GM18520 (cell line): Measurements from ENCODE around the gene RBM23.
"Not testable (repeated sequence)": the region's sequence is repeated elsewhere in the genome, so short reads cannot be mapped to it uniquely, and the experiment has no call there.

Source experiments
- ATAC-seq: cut with Tn5 transposase; IDR thresholded peaks from one replicate; pipeline ENCODE4 v1.9.1; 2021; ENCODE audit not compliant: unreplicated experiment

RBM23 gene

DNA sequence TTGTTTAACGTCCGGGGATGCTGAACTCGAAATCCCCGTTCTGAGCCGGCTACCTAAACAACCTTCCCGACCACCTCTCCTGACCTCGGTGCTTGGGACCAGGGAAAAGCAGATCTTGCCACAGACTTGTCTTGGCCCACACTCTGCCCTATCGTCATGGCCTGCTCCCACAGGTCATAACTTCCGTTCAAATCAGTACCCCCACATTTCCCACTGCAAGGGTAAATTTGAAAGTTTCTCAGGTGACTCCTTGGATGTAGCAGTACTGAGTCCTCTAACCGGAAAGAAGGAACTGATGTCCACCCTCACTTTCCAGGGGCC, 612 bp upstream of the RBM23 start:
- ATAC-seq: no peak

DNA sequence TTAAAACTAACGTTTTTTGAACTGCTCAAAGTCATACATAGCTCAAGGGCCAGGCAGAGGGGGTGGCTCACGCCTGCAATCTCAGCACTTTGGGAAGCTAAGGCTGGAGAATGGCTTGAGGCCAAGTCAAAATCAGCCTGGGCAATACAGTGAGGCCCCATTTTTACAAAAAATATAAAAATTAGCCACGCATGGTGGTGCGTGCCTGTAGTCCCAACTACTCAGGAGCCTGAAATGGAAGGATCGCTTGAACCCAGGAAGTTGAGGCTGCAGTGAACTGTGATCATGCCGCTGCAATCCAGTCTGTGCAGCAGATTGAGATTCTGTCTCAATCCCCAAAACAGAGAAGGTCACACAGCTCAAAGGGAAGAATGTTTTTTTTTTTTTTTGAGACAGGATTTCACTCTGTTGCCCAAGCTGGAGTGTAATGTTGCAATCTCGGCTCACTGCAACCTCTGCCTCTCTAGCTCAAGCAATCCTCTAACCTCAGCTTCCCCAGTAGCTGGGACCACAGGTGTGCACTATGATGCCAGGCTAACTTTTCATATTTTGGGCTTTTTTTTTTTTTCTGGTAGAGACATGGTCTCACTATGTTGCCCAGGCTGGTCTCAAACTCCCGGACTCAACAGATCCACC, 2.9 kb downstream of the RBM23 start:
- ATAC-seq: no peak

DNA sequence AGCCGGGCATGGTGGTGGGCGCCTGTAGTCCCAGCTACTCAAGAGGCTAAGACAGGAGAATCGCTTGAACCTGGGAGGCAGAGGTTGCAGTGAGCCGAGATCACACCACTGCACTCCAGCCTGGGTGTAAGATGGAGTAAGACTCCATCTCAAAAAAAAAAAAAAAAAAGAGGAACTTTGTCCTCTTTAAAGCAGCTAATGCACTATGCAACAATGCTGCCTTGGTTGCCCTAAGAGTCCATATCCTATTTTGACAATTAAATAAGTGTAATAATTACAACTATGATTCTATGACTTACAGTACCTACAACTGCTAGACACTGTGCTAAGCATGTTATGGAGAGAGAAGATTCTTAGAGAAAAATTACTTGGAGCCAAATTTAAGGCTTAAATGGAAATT, 4.1 kb downstream of the RBM23 start:
- ATAC-seq: not testable (repeated sequence)

DNA sequence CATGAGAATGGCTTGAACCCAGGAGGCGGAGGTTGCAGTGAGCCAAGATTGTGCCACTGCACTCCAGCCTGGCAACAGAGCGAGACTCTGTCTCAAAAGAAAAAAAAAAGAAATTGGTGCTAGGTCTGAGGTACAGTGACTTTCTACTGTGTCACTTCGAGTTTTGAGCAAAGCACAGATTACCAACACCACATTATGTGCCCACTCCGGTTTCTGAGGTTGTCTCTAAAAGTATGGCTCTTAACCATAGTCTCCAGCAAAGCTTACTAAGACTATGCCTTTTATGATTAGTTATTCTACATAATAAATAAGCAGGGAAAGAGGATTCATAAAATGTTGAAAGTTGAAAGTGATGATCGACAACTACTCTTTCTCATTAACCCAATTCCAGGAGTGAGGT, 8.0 kb downstream of the RBM23 start:
- ATAC-seq: no peak

DNA sequence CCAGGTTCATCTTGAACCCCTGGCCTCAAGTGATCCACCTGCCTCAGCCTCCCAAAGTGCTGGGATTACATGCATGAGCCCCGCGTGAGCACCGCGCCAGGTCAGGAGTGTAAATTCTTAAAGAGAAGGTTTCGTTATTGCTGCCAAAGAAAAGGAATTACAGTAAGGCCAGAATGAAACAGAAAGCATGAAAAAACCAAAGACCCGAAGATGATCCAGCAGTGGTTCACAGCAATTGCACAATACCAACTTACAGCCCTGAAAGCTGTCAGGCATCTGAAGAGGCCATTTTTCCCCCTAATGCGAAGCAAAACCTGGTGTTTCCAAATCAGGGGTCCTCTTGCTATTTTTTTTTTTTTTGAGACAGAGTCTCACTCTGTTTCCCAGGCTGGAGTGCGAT, 10.3 kb downstream of the RBM23 start:
- ATAC-seq: no peak

DNA sequence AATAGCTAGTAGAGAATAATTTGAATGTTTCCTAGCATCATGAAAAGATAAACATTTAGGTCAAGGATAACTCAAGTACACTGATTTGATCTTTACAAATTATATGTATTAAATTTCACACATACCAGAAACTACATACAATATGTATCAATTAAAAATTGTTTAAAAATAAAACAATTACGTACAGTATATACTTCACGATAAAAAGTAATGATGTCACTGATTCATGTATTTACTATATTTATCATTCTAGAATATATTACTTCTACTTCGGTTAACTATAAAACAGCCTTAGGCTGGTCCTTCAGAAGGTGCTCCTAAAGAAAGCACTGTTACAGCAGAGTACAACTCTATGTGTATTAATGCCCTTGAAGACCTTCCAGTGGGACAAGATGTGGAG, 11.5 kb downstream of the RBM23 start:
- ATAC-seq: no peak

DNA sequence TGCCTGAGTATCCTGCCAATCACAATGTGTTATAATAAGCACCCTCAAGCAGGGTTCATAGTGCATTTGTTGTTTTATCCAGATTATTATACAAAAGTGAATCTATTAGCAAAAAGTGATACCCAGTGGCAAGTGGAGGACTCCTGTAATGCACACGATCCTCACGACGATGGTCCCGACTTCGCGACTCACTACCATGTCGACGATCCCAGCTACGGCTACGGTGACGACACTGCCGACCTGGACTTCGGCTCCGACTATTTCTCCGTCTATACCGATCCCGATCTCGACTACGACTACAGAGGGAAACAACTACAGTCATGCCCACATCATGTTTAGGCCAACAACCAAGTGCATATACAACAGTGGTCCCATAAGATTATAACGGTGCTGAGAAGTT, 12.9 kb downstream of the RBM23 start:
- no peak for ATAC-seq

DNA sequence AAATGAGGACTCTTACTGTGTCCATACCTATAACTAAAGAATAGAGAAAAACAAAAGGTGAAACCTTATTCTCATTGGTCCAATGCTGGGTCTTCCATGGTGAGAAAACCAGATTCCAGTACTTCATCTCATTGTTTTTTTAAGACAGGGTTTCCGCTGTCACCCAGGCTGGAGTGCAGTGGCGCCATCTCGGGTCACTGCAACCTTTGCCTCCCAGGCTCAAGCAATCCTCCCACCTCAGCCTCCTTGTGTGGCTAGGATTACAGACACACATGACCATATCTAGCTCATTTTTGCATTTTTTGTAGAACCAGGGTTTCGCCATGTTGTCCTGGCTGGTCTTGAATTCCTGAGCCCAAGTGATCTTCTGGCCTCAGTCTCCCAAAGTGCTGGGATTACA, 13.3 kb downstream of the RBM23 start:
- no peak for ATAC-seq

DNA sequence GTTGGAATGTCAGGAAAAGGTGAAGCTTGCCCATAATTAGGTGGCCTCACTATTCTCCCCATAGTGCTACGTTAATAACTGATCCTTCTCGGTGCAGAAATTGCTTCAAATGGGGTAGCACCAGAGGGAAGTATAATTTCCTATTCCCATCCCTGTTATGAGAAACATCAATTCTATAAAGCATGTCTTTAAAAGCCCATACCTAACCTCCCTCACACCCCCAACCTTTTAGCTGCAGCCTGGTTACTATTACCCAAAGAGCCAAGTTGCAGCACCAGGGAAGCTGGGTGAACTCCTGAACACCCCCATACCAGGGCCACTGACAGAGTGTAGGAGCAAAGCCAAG, 15.2 kb downstream of the RBM23 start:
- ATAC-seq: no peak

DNA sequence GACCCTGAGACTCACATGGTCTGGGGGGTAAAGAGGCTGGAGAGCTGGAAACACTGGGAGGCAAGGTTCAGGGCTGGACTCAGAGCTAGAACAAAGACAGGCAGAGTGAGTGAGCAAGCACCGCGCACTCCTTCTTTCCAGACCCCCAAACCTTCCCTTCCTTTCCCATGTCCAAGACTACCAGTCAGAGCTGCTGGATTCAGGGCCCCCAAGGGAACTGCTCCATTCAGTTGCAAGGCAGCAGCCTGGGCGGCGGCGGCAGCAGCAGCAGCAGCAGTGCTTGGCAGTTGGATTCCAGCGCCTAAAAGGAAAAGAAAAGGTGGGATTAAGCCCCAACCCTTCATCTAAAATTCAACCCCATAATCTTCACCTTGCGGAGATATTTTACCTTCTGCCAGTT, 17.1 kb downstream of the RBM23 start:
- ATAC-seq: no peak

DNA sequence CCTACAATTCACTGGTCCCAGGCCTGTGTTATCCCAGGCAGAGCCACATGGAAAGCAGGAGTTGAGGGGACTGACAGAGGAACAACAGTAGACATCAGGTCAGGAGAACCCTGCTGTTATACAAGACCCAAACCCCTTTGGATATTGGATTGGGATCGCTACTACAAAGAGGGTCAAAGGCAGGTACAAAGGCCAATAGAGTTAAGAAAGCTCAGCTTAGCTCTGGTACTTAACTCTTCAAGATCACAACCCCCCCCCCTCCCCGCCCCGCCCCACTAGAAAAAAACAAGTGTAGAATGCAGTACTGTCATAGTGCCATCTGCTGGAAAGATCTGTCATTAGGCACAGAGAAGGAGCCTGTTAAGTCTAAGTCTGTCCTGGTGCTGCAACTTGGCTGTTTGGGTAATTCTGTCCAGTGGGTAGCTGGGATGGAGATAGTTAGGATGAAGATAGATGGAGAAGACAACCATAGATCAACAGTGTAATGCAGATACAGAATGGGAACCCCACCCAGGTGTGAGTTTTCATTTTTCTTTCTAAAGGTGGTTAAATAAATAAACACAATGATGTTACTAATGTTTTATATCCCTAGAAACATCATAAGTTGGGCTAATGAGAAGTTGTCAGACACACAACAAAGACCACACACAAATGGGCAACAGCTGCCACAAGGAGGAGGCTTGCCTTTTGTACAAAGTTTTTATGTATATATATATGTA, 18.7 kb downstream of the RBM23 start:
- ATAC-seq: peak; percentile 43

DNA sequence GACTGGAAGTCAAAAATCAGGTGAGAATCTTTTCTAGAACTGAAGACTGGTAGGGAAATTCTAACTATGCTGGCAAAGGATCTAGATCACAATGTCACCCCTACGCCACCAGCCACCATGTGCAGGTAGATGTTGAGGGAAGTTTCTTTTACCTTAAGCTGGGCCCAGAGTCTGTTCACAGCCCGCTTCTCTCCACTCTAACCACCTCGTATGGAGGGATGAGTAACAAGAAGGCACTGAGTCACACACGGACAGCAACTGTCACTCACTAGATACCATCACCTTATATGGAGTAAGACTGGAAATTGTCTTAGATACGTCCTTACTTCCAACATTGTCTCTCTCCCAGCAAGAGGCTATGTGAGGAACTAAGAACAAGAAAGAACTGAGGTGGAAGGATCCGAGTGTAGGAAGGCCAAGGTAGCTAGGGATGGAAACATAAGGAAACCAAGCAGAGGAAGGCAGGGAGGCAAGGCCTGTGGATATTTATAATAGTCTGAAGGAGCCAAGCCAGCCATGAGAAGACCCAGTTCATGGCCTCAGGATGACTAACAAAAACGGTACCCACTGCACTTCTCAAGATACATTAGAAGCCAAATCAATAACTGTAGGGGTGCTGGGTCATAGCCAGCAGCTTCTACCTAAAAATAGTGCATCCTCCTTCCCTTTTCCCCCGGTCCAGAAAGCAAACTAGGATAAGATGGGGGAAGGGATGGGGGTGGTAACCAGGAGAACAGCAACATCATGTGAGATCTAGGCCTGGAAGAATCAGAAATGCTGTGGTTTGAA, 20.5 kb downstream of the RBM23 start:
- ATAC-seq: no peak

DNA sequence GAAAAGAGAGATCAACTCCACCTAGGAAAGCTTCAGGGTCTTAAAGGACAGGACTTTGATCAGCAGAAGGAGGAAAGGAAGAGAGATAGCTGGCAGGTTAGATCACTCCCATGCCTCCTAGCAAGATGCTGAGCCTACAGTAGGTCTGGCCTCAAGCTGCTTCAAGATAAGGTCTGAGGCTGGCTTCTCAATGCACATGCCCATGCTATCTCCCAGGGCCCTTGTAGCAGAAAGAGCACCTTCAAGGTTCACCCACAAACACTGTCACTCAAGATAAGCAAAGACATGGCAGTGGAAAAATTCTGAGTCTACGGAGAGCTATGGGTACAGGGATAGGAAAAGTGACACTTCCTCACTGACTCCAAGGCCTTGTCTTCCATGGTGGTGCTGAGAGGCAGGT, 21.6 kb downstream of the RBM23 start:
- ATAC-seq: no peak

DNA sequence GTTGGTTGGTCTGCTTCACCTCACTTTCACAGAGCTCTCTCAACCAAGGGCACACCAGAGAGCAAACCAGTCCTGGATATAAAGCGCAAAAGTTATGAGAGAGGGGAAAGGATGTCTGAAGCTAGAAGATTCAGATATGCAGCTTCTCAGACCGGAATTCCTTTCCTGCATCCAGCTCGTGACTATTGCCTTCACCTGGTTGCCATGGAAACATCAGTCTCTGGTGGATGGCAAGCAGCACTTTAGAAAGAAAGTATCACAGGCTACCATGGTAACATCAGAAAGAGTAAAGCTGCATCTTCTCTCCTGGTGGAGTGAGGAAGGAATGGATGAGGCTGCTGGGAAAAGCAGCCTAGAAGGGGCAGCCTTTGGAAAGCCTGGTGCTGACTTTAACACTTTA, 22.2 kb downstream of the RBM23 start:
- ATAC-seq: no peak

DNA sequence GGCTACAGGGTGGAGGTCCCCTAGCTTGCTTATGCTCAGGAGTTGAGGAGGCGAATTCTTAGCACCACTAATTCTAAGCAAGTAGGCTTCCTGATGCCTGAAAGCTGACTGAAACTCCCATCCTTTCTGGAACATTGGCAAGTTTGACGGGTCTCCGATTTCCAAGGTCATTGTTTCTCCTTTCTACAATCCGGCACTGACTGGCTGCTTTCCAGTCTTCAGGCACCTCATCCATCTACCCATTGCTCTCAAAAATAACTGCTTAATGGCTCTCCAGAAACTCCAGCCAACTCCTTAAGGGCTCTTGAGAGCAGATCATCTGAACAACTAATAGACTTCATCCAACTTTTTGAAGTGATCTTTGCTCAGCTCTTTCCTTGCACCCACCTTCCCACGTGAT, 22.6 kb downstream of the RBM23 start:
- ATAC-seq: no peak

DNA sequence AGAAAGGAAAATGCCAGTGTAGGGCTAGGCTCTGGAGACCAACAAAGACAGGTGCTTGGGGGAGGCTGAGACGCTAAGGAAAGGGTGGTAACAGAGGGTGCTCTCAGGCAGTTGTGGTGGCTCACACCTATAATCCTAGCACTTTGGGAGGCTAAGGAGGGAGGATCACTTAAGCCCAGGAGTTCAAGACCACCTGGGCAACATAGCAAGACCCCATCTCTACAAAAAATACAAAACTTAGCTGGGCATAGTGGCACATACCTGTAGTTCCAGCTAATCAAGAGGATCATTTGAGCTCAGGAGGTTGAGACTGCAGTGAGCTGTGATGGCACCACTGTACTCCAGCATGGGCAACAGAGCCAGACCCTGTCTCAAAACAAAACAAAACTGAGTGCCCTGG, 23.5 kb downstream of the RBM23 start:
- no peak for ATAC-seq

DNA sequence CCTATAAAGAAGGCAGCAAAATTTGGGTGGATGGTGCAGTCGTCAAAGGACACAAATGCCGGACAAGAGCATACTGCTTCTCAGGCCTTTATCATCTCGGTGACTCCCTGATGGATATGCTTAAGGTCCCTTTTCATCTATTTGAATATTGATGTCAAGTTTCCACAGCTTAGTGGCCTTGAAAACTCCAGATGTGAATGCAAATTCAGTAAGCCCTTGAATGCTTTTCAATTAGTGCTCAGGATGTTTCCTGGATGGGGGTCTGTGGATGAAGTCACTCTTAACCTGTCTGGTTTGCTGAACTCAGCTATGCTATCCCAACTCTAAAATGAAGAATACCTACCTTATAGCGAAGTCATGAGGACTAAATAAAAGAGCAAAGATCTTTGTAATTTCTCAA, 25.2 kb downstream of the RBM23 start:
- ATAC-seq: no peak

DNA sequence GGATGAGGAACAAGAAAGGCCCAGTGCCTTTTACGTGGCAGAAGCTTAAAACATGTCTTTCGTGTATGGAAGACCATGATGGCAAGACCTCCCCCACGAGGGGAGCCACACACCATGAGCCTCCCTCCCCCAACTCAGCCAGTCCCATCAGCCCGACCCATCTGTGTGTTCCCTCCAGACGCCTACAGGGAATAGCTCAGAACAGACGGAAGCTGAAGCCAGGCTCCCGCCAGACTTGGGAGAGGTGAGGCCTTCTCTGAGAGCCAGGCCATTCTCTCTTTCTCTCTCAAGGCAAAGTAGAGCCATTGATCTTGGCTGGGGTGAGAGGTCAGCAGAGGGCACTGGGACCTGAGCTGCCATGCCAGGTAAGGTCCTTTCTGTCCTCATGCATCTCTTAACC, 26.5 kb downstream of the RBM23 start:
- no peak for ATAC-seq

DNA sequence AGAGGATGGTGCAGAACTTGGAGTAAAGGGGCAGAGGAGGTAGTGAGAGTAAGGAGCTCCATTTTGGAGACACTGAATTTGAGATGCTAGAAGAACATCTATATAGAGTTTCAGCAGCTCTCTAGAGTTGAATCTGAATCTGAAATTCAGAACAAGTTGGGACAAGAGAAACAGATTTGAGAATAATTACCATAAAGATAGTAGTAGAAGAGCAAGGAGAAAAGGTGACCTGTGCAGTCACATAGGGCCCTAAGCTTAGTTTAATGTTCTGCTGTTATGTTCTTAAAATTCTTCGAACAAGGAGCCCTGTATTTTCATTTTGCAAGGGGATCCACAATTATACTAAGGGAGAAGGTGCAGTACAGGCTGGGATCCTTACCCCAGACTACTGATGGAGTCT, 28.5 kb downstream of the RBM23 start:
- no peak for ATAC-seq

DNA sequence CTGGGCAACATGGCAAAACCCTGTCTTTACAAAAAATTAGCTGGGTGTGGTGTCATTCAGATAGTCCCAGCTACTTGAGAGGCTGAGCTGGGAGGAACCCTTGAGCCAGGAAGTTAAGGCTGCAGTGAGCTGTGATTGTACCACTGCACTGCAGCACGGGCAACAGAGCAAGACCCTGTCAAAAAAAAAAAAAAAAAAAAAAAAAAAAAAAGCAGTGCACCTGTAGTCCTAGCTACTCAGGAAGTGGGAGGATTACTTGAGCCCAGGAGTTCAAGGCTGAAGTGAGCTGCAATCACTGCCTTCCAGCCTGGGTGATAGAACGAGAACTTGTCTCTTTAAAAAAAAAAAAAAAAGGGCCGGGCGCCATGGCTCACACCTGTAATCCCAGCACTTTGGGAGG, 30.3 kb downstream of the RBM23 start:
- ATAC-seq: no peak

DNA sequence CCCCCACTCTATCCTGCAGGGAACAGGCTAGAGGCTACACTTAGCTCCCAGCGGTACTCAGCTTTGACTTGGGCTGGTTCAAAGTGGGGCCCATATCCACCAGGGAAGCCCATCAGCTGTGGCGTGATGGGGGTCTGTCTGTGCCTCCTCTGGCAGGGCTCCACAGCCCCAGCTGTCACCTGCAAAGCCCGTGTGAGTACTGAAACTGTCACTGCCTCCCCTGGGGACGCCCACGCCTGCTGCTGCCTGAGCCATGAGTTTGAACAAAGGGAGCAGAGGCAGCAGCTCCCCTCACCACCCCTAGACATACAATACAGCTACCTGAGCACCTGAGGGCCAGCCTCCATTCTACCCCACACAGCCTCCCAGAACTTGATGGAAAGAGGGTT, 31.0 kb downstream of the RBM23 start:
- ATAC-seq: peak; percentile 30

DNA sequence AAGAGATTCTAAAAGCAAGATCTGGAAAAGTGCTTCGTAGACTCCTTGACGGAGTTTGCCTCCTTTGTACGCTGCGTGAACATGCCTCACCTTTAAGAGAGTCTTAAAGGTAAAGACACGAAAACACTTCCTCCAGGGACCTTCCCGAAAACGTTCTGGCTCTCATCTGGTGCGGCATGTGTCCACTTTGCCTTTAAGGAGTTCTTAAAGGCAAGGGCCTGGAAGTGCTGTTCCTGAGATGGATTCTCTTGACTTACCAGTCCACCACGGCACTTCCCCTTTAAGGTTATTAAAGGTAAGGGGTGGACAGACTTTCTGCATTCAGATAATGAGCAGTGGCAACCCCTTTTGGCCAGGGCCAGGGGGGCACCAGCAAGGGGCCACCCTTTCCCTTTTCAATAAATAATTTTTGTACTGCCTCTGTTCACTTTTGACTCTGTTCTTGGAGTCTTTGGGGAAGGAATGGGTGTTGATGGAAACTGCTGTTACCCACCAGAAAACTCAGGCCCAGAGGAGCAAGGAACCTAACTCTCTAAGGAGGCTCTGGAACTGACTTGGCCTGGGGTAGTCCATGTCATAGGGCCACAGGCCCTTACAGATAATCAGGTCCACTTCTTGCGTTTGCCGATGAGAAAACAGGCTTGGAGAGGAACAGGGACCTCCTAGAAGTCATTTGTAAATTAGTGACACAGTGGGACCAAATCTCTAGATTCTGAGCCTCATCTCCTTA, 31.5 kb downstream of the RBM23 start:
- peak; percentile 29 for ATAC-seq
